ENCODE data around the gene PSMA3. TPM values are rescaled to one million over a fixed set of nuclear protein-coding genes. Genes with fewer than 3 reads are reported as not detected.
A peak's percentile ranks its signal among the peaks of the same experiment; 100 is the strongest.

The PSMA3 gene
- total and polyA plus RNA-seq, 9 of the 15 experiments (the other 6 are each of a cell fraction or from before 2014, with no cell fraction given), result 129 to 786 (median 319) TPM

DNA sequence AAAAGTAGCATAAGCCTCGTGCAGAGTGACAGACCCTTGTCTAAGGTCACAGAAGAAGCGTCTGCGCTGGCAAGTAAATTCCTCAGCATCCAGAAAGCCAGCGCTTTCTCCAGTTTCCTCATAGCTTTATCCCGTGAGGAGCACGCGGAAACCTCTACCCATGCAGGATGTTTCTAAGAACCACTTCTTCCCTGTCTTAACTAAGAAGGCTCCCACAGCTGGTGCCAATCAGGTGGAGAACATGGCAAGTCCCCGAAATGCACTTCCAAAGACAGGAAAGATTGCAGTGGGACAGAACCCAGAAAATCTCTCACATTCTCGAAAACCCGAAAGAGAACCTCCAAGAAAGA, 52.7 kb downstream of the PSMA3 start (continued):
- TF ChIP-seq BCLAF1 (IDR thresholded peaks at IDR 0.05; ENCODE audit: borderline replicate concordance in 1 of 2, control insufficient read depth in 1 of 2, low read depth in 2 of 2, low read length in 1 of 2) (0 out of 4 replicates have a peak, but pooled peaks of 1 of the 2 experiments have one; percentile 19), RBBP5 (IDR thresholded peaks at IDR 0.05; ENCODE audit: borderline replicate concordance, insufficient read depth, low read length, poor library complexity, severe bottlenecking) (peak; percentile 55), SRSF3 (IDR thresholded peaks at IDR 0.05; ENCODE audit: insufficient read depth, low read length) (no peak), ZNF766 (CRISPR knock-in tag; conservative IDR thresholded peaks at IDR 0.05) (no peak), SAP30 (IDR thresholded peaks at IDR 0.05; ENCODE audit: borderline replicate concordance, insufficient read depth, low read depth, low read length, poor library complexity, severe bottlenecking) (peak; percentile 75), MLLT1 (IDR thresholded peaks at IDR 0.05) (0 out of 4 replicates have a peak, but pooled peaks of 1 of the 2 experiments have one; percentile 37), SIN3A (IDR thresholded peaks at IDR 0.05; ENCODE audit: borderline replicate concordance in 2 of 2, control insufficient read depth in 1 of 2, low read depth in 2 of 2, low read length in 2 of 2) (peak; percentile 0 to 54; a peak in 1 of 4 replicates), ZC3H8 (IDR thresholded peaks at IDR 0.05) (no peak)
- TF ChIP-seq, protein P1, sequence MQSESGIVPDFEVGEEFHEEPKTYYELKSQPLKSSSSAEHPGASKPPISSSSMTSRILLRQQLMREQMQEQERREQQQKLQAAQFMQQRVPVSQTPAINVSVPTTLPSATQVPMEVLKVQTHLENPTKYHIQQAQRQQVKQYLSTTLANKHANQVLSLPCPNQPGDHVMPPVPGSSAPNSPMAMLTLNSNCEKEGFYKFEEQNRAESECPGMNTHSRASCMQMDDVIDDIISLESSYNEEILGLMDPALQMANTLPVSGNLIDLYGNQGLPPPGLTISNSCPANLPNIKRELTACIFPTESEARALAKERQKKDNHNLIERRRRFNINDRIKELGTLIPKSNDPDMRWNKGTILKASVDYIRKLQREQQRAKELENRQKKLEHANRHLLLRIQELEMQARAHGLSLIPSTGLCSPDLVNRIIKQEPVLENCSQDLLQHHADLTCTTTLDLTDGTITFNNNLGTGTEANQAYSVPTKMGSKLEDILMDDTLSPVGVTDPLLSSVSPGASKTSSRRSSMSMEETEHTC (IDR thresholded peaks at IDR 0.05), result 0 out of 2 replicates have a peak, but pooled peaks have one; percentile 12

Data from K562 (cell line).